NCI-H2171 (cell line): Measurements from ENCODE around the gene PLEKHA1.
A peak's percentile ranks its signal among the peaks of the same experiment; 100 is the strongest.

Experiments used
- DNase-seq: peaks from one replicate; lab custom pipeline; 2025; lab: John Stamatoyannopoulos, UW

PLEKHA1 gene

GRCh38 chr10:122347170-122347841 lies 27.2 kb upstream of the PLEKHA1 start:
- DNase-seq: no peak

DNA sequence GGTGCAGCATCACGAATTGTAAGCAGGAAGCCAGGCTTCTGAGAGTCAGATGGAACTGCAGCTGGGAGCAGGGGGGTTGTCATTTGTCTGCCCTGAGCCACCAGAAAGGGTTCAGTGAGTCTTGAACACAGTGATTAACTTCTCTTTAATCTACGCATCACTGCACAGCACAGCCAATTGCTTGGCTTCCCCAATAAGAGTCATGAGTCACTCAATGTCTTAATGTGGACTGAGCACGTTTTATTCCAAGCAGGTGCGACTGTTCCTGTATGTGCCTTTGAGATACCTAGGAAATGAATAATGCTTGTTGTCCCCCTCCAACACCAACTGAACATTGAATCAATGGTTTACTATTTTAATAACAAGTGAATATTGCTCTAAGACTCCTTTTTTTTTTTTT lies 26.0 kb upstream of the PLEKHA1 start:
- no peak for DNase-seq

DNA sequence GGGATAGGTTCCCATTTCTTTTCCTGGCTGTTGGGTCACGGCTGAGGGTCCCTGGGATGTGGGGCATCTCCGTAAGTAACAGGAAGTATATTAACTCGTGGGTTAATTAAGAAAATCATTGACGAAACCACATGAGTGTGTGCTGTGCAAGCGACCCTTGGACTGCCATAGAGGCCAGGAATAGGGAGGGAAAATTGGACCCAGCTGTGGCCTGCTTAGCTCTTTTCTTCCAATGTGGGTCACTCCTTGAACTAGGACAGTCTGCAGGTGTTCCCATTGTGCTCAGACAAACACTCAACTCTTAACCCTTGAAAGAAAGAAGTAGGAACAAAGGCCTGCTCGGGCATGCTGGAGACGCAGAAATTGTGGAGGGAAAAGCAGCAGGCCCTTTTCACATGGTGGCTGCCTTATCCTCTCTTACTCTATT lies 25.6 kb upstream of the PLEKHA1 start:
- DNase-seq: no peak

GRCh38 chr10:122349758-122350369 lies 24.6 kb upstream of the PLEKHA1 start:
- DNase-seq: no peak

GRCh38 chr10:122350893-122351292 lies 23.6 kb upstream of the PLEKHA1 start:
- no peak for DNase-seq

GRCh38 chr10:122352817-122353525 lies 21.5 kb upstream of the PLEKHA1 start:
- peak; percentile 16 for DNase-seq

- no peak for DNase-seq
Observed at GRCh38 chr10:122354383-122354782, 20.1 kb upstream of the PLEKHA1 start.

DNA sequence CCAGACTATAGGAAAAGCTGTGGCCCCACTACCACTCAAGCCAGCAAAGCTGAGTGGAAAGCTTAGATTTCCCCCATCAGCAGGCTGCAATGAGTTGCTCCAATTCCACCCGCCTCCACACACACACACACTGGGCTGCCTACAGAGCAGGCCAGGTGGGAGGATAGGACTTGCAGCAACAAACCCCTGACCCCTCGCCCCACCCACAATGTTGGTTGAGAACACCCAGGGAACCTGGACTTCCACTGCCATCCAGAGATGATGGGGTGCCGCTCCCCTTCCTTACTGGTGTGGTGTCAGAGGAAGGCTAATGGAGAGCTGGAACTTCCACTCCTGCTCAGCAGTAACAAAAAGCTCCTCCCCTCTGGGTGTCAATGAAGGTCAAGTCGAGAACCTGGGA lies 16.8 kb upstream of the PLEKHA1 start:
- DNase-seq: no peak

GRCh38 chr10:122359621-122360020 lies 14.9 kb upstream of the PLEKHA1 start:
- no peak for DNase-seq

DNA sequence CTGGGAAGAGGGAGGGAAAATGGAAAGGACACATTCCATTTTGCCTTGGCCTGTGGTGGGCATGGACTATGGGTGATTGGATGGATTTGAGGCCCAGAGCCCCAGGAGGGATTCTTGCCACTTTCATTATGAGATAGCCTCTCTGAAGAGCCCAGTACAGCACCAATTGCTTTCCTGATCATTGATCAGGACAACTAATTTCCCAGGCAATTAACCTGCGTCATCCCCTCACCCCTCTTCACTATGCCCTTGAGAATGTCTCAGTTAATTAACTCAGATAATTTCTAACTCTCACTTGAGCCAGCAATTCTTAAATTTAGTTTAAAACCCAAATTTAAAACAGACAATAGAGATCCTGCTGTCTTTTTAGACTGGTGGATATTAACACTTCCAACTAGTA lies 13.5 kb upstream of the PLEKHA1 start:
- DNase-seq: no peak

DNA sequence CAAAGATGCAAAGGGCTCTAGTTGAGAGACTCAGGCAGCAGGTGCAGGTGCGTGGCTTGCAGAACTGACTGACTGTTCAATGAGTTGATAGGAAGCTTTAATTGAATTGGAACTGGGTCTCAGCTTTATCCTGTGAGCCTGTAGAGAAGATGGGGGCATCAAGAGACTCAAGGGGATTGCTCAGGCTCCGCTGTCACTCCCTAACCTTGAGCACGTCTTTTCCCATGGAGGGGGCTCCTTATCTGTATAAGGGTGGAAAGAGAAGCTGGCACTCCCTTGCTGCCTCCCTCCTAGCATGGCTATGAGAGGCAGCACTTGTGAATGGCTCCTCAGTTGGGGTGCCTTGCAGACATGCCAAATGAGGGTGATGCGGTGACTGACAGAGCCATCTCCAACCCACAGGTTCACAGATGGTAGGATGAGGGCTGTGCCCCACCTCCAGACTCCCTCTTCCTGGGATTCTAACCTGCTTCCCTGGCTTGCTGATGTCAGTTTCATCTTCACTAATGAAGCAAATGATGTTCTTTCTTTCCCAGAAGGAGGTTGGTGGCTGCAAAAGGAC lies 12.4 kb upstream of the PLEKHA1 start:
- DNase-seq: no peak

GRCh38 chr10:122362621-122363020 lies 11.9 kb upstream of the PLEKHA1 start:
- no peak for DNase-seq

GRCh38 chr10:122363311-122363710 lies 11.2 kb upstream of the PLEKHA1 start:
- no peak for DNase-seq

DNA sequence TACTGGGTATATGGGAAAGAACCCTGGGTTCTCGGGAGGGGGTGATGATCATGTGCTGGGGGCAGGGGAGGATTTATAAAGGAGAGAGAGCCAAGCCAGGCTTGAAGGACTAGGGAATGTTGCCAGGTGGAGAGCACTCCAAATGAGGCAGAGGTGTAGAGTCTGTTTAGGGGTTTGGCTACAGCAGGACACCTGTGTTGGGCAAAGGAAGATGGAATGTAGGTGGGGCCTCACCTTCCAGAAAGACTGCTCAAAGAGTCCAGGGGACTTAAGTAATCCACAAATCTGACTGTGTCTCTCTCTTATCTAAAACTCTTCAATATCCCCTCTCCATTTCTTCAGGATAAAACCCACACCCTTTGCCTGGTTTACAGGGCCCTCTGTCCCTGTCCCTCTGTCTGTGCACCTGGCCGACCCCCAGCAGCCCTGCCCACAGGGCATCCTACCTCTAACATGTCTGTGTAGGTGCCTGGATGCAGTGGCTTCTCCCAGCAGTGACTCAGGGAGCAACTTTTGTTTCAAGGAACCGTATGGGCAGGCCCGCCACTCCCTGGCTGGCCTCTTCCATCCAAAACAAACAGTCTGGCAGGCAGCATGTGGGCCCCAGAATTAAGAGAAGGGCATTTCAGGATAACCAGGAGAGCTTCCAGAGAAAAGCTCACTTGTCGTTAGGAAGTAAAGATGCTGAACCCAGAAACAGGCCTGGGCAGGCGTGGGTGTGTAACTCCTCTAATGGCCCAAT lies 10.6 kb upstream of the PLEKHA1 start:
- DNase-seq: no peak

DNA sequence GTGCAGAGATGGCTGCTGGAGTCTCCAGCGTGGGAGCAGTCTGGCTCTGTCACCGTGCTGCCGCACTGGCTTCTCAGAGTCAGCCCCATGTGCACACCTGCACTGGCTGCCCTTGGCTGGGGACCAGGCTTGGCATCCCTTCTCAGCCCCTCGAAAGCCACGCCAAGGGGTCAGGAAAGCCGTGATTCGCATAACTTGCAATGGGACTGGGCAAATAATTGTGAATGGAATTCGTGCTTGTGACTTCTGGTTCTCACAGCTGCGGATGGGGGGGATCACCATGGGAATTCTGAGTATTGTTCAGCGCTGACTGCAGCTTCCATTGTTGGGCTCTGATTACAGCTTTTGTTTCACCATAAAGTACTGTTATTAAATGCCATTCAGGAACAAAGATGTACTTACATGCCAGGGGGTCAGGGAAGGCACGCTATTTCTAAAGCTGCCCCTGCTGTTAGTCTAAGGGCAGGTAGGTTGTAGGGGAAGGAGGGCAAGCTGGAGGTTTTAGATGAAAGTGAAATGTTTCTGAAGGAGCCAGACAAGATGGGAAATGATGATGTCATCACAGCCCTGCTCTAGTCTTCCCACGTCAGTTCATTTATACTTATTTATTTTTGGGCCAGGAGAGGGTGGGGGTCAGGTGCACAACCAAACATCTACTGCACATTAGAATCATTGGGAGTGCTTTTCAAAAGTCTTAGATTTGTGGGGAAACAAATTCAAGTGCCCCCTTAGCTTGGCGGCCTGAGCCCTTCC lies 5.8 kb upstream of the PLEKHA1 start:
- DNase-seq: no peak

- no peak for DNase-seq
Observed at GRCh38 chr10:122373108-122373507, 1.4 kb upstream of the PLEKHA1 start.

DNA sequence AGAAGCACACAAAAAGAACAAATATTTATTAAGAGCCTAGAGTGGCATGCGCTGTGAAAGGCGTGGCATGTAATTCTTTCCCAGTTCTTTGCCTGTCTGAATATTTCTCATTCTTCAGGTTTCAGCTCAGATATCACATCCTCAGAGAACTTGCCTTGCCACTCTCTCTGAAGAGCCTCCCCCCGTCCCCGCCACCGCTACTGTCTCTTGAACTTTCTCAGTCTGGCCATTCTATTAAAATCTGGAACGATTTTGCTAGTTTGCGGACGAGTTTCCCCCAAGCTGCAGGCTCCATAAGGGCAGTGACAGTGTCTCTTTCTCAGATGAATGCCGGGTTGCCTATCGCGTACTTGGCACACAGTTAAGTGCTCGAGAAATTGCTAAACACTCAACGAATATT lies 787 bp upstream of the PLEKHA1 start:
- DNase-seq: no peak

- peak; percentile 38 for DNase-seq
Observed at GRCh38 chr10:122374859-122375678, 561 bp downstream of the PLEKHA1 start.

DNA sequence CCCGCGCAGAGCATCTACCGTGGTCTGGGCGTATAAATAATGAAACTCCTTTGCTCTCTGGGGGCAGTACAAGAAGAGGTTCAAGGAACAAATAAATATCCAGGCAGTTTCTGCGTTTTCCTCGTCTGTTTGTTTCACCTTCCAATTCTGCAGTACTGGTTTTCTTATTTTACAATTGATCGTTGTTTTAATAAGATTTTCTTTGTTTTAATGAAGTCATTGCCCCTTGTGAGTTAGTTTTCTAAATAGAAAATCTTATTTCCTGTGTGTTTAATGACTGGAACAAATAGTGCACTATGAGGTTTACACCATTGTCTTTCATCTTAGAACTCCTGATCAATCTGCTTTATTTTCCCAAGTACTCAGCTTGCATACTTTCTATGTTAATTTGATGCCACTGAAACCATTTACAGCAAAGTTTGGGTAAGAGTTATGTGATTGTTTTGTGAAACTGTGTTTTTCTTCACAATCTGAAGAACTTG lies 1.2 kb downstream of the PLEKHA1 start:
- no peak for DNase-seq

GRCh38 chr10:122376364-122376961 lies 2.0 kb downstream of the PLEKHA1 start:
- no peak for DNase-seq
